NCI-H1436 (cell line): ENCODE measurements around the gene S100A3.
"Not testable (repeated sequence)": the region's sequence is repeated elsewhere in the genome, so short reads cannot be mapped to it uniquely, and the experiment has no call there.

Experiments used
- DNase-seq: peaks from one replicate; lab custom pipeline; 2025; lab: John Stamatoyannopoulos, UW

Gene S100A3

GRCh38 chr1:153569465-153569864, 20.4 kb upstream of the S100A3 start:
- DNase-seq = no peak

- DNase-seq = peak; percentile 85
Observed at GRCh38 chr1:153568367-153569099, 19.5 kb upstream of the S100A3 start.

GRCh38 chr1:153567621-153568366, 18.7 kb upstream of the S100A3 start:
- DNase-seq = no peak

- DNase-seq = peak; percentile 52
Observed at GRCh38 chr1:153566414-153567371, 17.6 kb upstream of the S100A3 start.

- no peak for DNase-seq
Observed at GRCh38 chr1:153565529-153566374, 16.7 kb upstream of the S100A3 start, which contains the start of gene S100A2. S100A2 (minus strand) TSS chr1:153565844; CDS start chr1:153563877, 1,967 bp downstream.

- DNase-seq = no peak
Observed at GRCh38 chr1:153563991-153564390, 14.9 kb upstream of the S100A3 start.

GRCh38 chr1:153563483-153563901, 14.4 kb upstream of the S100A3 start:
- no peak for DNase-seq

GRCh38 chr1:153562021-153562420, 13.0 kb upstream of the S100A3 start:
- DNase-seq = not testable (repeated sequence)

- DNase-seq = no peak
Observed at GRCh38 chr1:153561466-153561985, 12.5 kb upstream of the S100A3 start.

- DNase-seq = no peak
Observed at GRCh38 chr1:153560771-153561465, 11.9 kb upstream of the S100A3 start.

- no peak for DNase-seq
Observed at GRCh38 chr1:153560241-153560640, 11.2 kb upstream of the S100A3 start.

GRCh38 chr1:153557877-153558276, 8.8 kb upstream of the S100A3 start:
- DNase-seq = no peak

GRCh38 chr1:153556348-153556747, 7.3 kb upstream of the S100A3 start:
- no peak for DNase-seq

GRCh38 chr1:153553830-153554541, 4.9 kb upstream of the S100A3 start:
- DNase-seq = no peak

GRCh38 chr1:153553096-153553495, 4.0 kb upstream of the S100A3 start:
- no peak for DNase-seq

GRCh38 chr1:153552335-153552734, 3.3 kb upstream of the S100A3 start:
- DNase-seq = no peak

GRCh38 chr1:153550827-153551500, 1.9 kb upstream of the S100A3 start:
- no peak for DNase-seq

- DNase-seq = no peak
Observed at GRCh38 chr1:153550398-153550758, 1.3 kb upstream of the S100A3 start.

- DNase-seq = no peak
Observed at GRCh38 chr1:153549741-153550397, 811 bp upstream of the S100A3 start.
